Astrocyte of the cerebellum (primary cell): ENCODE data around the gene C1QC.

ENCODE experiments used
- DNase-seq: peaks from one replicate; pipeline ENCODE4 v3.0.0-alpha.2; 2011; ENCODE audit warnings: low read depth
- H3K4me3 ChIP-seq: 2 replicates; pipeline ENCODE4 v1.5.1; 2011; ENCODE audit warnings: mild to moderate bottlenecking, low read depth, low read length, moderate library complexity
- CTCF ChIP-seq: IDR thresholded peaks from 2 replicates; pipeline ENCODE4 v1.5.1; 2012; ENCODE audit warnings: low read length, low read depth, moderate library complexity, mild to moderate bottlenecking; ENCODE audit errors: missing control alignments
- in situ Hi-C: cut with HindIII; loops from 2 replicates; pipeline ENCODE4 v1.10.0; 2017; ENCODE audit warnings: low sequenced_read_pairs

C1QC gene

GRCh38 chr1:22635436-22635835 lies 8.0 kb upstream of the C1QC start:
- no peak overlapping the region for H3K4me3 ChIP-seq
- TF ChIP-seq CTCF, result no peak
- no peak for DNase-seq
- in situ Hi-C loops, result no loop called here

DNA sequence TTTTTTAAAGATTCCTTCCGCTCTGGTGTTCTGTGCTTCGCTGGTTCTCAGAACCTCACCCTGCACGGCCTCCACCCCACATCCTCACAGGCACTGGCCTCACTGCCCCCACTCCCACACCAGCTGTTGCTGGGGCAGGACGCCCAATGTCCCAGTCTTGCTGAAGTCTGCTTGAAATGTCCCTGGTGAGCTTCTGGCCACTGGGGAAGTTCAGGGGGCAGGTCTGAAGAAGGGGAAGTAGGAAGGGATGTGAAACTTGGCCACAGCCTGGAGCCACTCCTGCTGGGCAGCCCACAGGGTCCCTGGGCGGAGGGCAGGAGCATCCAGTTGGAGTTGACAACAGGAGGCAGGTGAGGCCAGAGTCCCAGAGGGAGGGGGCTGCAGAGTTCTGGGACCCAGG lies 7.1 kb upstream of the C1QC start, which contains the start of gene C1QA:
Gene C1QA (plus strand): TSS at position 276 of the 400 bp plus-strand sequence. CDS start 989 bp downstream, outside the sequence.
- DNase-seq, result no peak
- no peak for TF ChIP-seq CTCF
- in situ Hi-C loops, result no loop called here
- no peak within 1 kb of the TSS for H3K4me3 ChIP-seq

DNA sequence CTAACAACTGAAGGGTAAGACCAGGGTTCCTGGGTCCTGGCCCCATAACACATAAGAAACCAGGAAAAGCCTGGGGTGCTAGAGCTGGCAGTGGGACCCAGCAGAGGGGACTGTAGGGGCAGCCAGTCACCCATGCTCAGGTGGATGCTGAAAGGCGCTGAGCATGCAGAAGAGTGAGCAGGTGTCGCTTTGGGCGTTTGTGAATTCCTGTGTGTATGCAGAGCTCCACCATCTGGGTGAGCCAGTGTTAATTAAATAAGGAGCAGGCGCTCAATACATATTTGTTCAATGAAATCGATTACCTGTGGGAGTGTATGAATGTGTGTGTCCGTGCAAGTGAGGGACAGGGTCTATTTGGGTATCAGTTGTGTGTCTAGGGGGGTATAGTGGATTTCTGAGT lies 6.5 kb upstream of the C1QC start:
- DNase-seq, result no peak
- no peak overlapping the region for H3K4me3 ChIP-seq
- in situ Hi-C loops, result no loop called here
- TF ChIP-seq CTCF, result no peak

- no peak for DNase-seq
- no peak for TF ChIP-seq CTCF
- no peak overlapping the region for H3K4me3 ChIP-seq
- in situ Hi-C loops, result no loop called here
Measured at GRCh38 chr1:22637907-22638445, 5.5 kb upstream of the C1QC start.

DNA sequence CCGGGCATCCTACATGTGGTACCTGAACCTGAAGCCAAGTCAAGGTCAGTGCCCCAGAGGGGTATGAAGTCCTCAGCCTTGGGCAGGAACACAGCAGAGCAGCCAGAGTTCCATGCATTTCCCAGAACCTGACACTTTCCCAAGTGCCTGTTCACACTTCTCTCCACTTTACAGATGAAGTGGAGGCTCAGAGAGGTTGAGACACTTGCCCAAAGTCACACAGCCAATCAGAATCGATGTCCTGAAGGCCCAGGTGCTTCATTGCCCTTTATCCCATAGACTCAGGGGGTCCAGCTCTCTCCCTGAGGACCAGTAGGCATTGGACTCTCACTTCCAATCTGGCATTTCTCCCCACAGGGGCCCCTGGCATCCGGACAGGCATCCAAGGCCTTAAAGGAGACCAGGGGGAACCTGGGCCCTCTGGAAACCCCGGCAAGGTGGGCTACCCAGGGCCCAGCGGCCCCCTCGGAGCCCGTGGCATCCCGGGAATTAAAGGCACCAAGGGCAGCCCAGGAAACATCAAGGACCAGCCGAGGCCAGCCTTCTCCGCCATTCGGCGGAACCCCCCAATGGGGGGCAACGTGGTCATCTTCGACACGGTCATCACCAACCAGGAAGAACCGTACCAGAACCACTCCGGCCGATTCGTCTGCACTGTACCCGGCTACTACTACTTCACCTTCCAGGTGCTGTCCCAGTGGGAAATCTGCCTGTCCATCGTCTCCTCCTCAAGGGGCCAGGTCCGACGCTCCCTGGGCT lies 4.8 kb upstream of the C1QC start:
- in situ Hi-C loops, result no loop called here
- no peak overlapping the region for H3K4me3 ChIP-seq
- no peak for TF ChIP-seq CTCF
- no peak for DNase-seq

DNA sequence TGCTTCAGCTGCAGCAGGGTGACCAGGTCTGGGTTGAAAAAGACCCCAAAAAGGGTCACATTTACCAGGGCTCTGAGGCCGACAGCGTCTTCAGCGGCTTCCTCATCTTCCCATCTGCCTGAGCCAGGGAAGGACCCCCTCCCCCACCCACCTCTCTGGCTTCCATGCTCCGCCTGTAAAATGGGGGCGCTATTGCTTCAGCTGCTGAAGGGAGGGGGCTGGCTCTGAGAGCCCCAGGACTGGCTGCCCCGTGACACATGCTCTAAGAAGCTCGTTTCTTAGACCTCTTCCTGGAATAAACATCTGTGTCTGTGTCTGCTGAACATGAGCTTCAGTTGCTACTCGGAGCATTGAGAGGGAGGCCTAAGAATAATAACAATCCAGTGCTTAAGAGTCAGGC lies 4.1 kb upstream of the C1QC start:
- DNase-seq, result no peak
- in situ Hi-C loops, result no loop called here
- no peak overlapping the region for H3K4me3 ChIP-seq

More for the DNA sequence above, 4.1 kb upstream of the C1QC start:
- no peak for TF ChIP-seq CTCF
